Kidney (tissue), 22 donors: ENCODE measurements around the gene ACTBL2. TPM values are rescaled to one million over a fixed set of nuclear protein-coding genes. Genes with fewer than 3 reads are reported as not detected.

Experiments used
- DNase-seq, 5 donors: peaks; one replicate each; pipeline ENCODE4 v3.0.0-alpha.2; 2013 to 2020
- FAIRE-seq: peaks from 2 replicates; lab custom pipeline; 2012; peaks lifted over from hg19 to GRCh38; lab: Jason Lieb, UNC
- H3K27ac ChIP-seq, 2 donors: one replicate each; pipeline ENCODE4 v1.7.0; 2013; ENCODE audit warnings: low read depth in 2 of 2, low read length in 2 of 2, inconsistent platforms in 1 of 2
- H3K27me3 ChIP-seq: one replicate; pipeline ENCODE4 v1.7.1; 2013; ENCODE audit warnings: low read length, inconsistent platforms; ENCODE audit not compliant: control insufficient read depth, insufficient read depth
- H3K36me3 ChIP-seq, 3 donors: one replicate each; pipeline versions ENCODE4 v1.7.0 to v1.7.1; 2013; ENCODE audit warnings: low read length in 3 of 3, control low read depth in 1 of 3, inconsistent platforms in 1 of 3; ENCODE audit not compliant: insufficient read depth in 3 of 3, control insufficient read depth in 2 of 3
- H3K4me1 ChIP-seq, 3 donors: one replicate each; pipeline versions ENCODE4 v1.7.0 to v1.7.1; 2013; ENCODE audit warnings: low read length in 3 of 3, inconsistent platforms in 1 of 3, low read depth in 1 of 3; ENCODE audit not compliant: control insufficient read depth in 2 of 3, insufficient read depth in 2 of 3
- H3K4me3 ChIP-seq, 3 donors: one replicate each; pipeline versions ENCODE4 v1.7.0 to v1.8.1; 2013; ENCODE audit warnings: low read length in 3 of 3, control low read depth in 1 of 3, inconsistent platforms in 1 of 3
- H3K9ac ChIP-seq, 3 donors: one replicate each; pipeline versions ENCODE4 v1.7.0 to v1.7.1; 2013; ENCODE audit warnings: low read length in 3 of 3, control low read depth in 1 of 3, inconsistent platforms in 1 of 3
- H3K9me3 ChIP-seq, 3 donors: one replicate each; pipeline versions ENCODE4 v1.7.0 to v1.7.1; 2013; ENCODE audit warnings: low read length in 3 of 3, control low read depth in 1 of 3, inconsistent platforms in 1 of 3; ENCODE audit not compliant: control insufficient read depth in 2 of 3, insufficient read depth in 1 of 3
- CTCF ChIP-seq: IDR thresholded peaks from 3 replicates; pipeline ENCODE4 v1.5.1; 2012; ENCODE audit warnings: mild to moderate bottlenecking, moderate library complexity, borderline replicate concordance; ENCODE audit not compliant: insufficient read depth; ENCODE audit errors: extremely low read depth
- intact Hi-C: fragments of 100-400 bp; cut with DNase I; formaldehyde crosslinking; loops from one replicate; pipeline ENCODE4 v1.11.1; 2022
- long read RNA-seq, 10 donors: library from polyadenylated mRNA in 1 of 10; unstranded in 1 of 10; transcript quantifications; one replicate each; pipeline ENCODE4 v2.0.0 and lab custom pipeline, GENCODE V29; 2021 to 2026
- polyA plus RNA-seq: library from polyadenylated mRNA; stranded (reverse); fragments of 350-450 nt; fragmentation: Illumina TruSeq; extraction: RNeasy Lipid Tissue Mini Kit (QIAGEN cat#74804); gene quantifications from one replicate; pipeline ENCODE4 v1.2.3, GENCODE V29; 2014; ENCODE audit warnings: low read depth, low replicate concordance; ENCODE audit not compliant: insufficient read depth
- total RNA-seq: library from RNA; stranded (reverse); fragmentation: NEBNext Ultra II Directional; extraction: Animal tissue kit (Norgen Biotek cat#: 25700); gene quantifications from one replicate; pipeline ENCODE4 v1.2.1, GENCODE V29; 2021
- donor health status: control.
- donor health status: control.
- donor health status: control.
- donor health status: control.
- donor health status: control.
- donor health status: DM: yes; HTN: yes; CAD: no.
- donor health status: Normal renal cell carcinoma (clear cell type).

The ACTBL2 gene
- total RNA-seq (0.13 TPM), polyA plus RNA-seq (not detected)
- long read RNA-seq, donor 1: 0 reads
- long read RNA-seq, donor 2: 0 reads
- long read RNA-seq, donor 3: 0 reads
- long read RNA-seq, donor 4: 0 reads
- long read RNA-seq, donor 5: 0 reads
- long read RNA-seq, donor 6: 0 reads
- long read RNA-seq, donor 7: 0 reads
- long read RNA-seq, donor 8: 0 reads
- long read RNA-seq, donor 9: 0 reads
- long read RNA-seq, donor 10: 0 reads

- no peaks in the 10 kb centered on the region for H3K36me3 ChIP-seq
- no peaks in the 10 kb centered on the region for H3K27me3 ChIP-seq
- intact Hi-C loops: no loop called here
- H3K9ac ChIP-seq: no peak within 1 kb of the TSS
- FAIRE-seq (no peak), DNase-seq (no peak)
- H3K4me3 ChIP-seq: no peak within 1 kb of the TSS
- H3K27ac ChIP-seq: no peak within 1 kb of the TSS
- no peaks in the 10 kb centered on the region for H3K9me3 ChIP-seq
- no peak for TF ChIP-seq CTCF
- H3K4me1 ChIP-seq: no peaks in the 10 kb centered on the region
These were observed at the start of gene ACTBL2 for GRCh38 chr5:57482671-57483106. ACTBL2 (minus strand) TSS chr5:57482811; CDS start chr5:57482707, 104 bp downstream.

- H3K4me1 ChIP-seq: no peaks in the 10 kb centered on the region
- no peak overlapping the region for H3K9ac ChIP-seq
- no peaks in the 10 kb centered on the region for H3K36me3 ChIP-seq
- TF ChIP-seq CTCF: no peak
- no peak overlapping the region for H3K4me3 ChIP-seq
- DNase-seq: no peak
- H3K27ac ChIP-seq: no peak overlapping the region
- no peak for FAIRE-seq
- intact Hi-C loops: no loop called here
- no peaks in the 10 kb centered on the region for H3K27me3 ChIP-seq
- H3K9me3 ChIP-seq: no peaks in the 10 kb centered on the region
These were observed 48.7 kb upstream of the ACTBL2 start for GRCh38 chr5:57531333-57531732.

- Histone ChIP-seq H3K9ac (no peak overlapping the region), H3K27ac (no peak overlapping the region), H3K9me3 (no peaks in the 10 kb centered on the region), H3K27me3 (no peaks in the 10 kb centered on the region), H3K4me1 (no peaks in the 10 kb centered on the region), H3K4me3 (no peak overlapping the region), H3K36me3 (no peaks in the 10 kb centered on the region)
- intact Hi-C loops: no loop called here
- FAIRE-seq (no peak), DNase-seq (no peak)
- no peak for TF ChIP-seq CTCF
These were observed 47.3 kb upstream of the ACTBL2 start for GRCh38 chr5:57529864-57530263.

- Histone ChIP-seq H3K27me3 (no peaks in the 10 kb centered on the region), H3K36me3 (no peaks in the 10 kb centered on the region), H3K27ac (no peak overlapping the region), H3K9ac (no peak overlapping the region), H3K9me3 (no peaks in the 10 kb centered on the region), H3K4me1 (no peaks in the 10 kb centered on the region), H3K4me3 (no peak overlapping the region)
- DNase-seq (peak in 2 of 5 donors; percentile 50 to 72), FAIRE-seq (no peak)
- no peak for TF ChIP-seq CTCF
- intact Hi-C loops: no loop called here
These were observed 45.3 kb upstream of the ACTBL2 start for GRCh38 chr5:57527870-57528269.
